HepG2 (cell line): Measurements from ENCODE around the gene GRAMD1A. TPM values are rescaled to one million over a fixed set of nuclear protein-coding genes. Genes with fewer than 3 reads are reported as not detected.

ENCODE experiments used
- CBX5 ChIP-seq: sonication (generic); formaldehyde crosslinking; IDR thresholded peaks from 2 replicates; pipeline ENCODE4 v1.4.0; 2020; ENCODE audit warnings: missing genetic modification reagents, borderline replicate concordance
- CREM ChIP-seq, 2 experiments: sonication (generic) in 1 of 2; formaldehyde crosslinking in 1 of 2; IDR thresholded peaks; 2 replicates each; pipeline versions ENCODE4 v1.4.0 to v1.6.1; 2016 to 2020; ENCODE audit warnings: antibody characterized with exemption in 1 of 2, mild to moderate bottlenecking in 1 of 2, missing genetic modification reagents in 1 of 2
- EEA1 ChIP-seq: sonication (generic); formaldehyde crosslinking; IDR thresholded peaks from 2 replicates; pipeline ENCODE4 v1.5.1; 2020; ENCODE audit warnings: mild to moderate bottlenecking, missing genetic modification reagents, borderline replicate concordance
- HMGA1 ChIP-seq: sonication (generic); formaldehyde crosslinking; conservative IDR thresholded peaks from 2 replicates; pipeline ENCODE4 v1.4.0; 2020; ENCODE audit warnings: missing genetic modification reagents
- JUNB ChIP-seq: sonication (generic); formaldehyde crosslinking; IDR thresholded peaks from 2 replicates; pipeline ENCODE4 v1.8.0; 2022; ENCODE audit warnings: missing genetic modification reagents, mild to moderate bottlenecking, borderline replicate concordance
- MTF1 ChIP-seq: sonication (generic); formaldehyde crosslinking; IDR thresholded peaks from 2 replicates; pipeline ENCODE4 v1.5.0; 2020; ENCODE audit warnings: missing genetic modification reagents
- NKX3-1 ChIP-seq: sonication (generic); formaldehyde crosslinking; IDR thresholded peaks from 2 replicates; pipeline ENCODE4 v1.5.0; 2020; ENCODE audit warnings: missing genetic modification reagents
- SPEN ChIP-seq: sonication (generic); formaldehyde crosslinking; IDR thresholded peaks from 2 replicates; pipeline ENCODE4 v1.5.1; 2020; ENCODE audit warnings: low read depth, mild to moderate bottlenecking, missing genetic modification reagents
- SRSF9 ChIP-seq: fragments of 200-400 bp; formaldehyde crosslinking; IDR thresholded peaks from 2 replicates; pipeline ENCODE4 v1.6.1; 2018; ENCODE audit warnings: borderline replicate concordance, mild to moderate bottlenecking, low read depth, low read length; ENCODE audit not compliant: insufficient read depth, poor library complexity, severe bottlenecking
- ZFP36L1 ChIP-seq: sonication (generic); formaldehyde crosslinking; IDR thresholded peaks from 2 replicates; pipeline ENCODE4 v1.8.0; 2022; ENCODE audit warnings: mild to moderate bottlenecking, missing genetic modification reagents, moderate library complexity
- ZFY ChIP-seq: sonication (generic); formaldehyde crosslinking; IDR thresholded peaks from 2 replicates; pipeline ENCODE4 v1.4.0; 2020; ENCODE audit warnings: missing genetic modification reagents
- ZNF225 ChIP-seq: sonication (generic); formaldehyde crosslinking; IDR thresholded peaks from 2 replicates; pipeline ENCODE4 v1.4.0; 2020; ENCODE audit warnings: mild to moderate bottlenecking, missing genetic modification reagents
- ZNF230 ChIP-seq: sonication (generic); formaldehyde crosslinking; IDR thresholded peaks from 2 replicates; pipeline ENCODE4 v1.4.0; 2020; ENCODE audit warnings: mild to moderate bottlenecking, missing genetic modification reagents
- ZNF256 ChIP-seq: sonication (generic); formaldehyde crosslinking; conservative IDR thresholded peaks from 2 replicates; pipeline ENCODE4 v1.4.0; 2020; ENCODE audit warnings: missing genetic modification reagents
- ZNF335 ChIP-seq: sonication (generic); formaldehyde crosslinking; IDR thresholded peaks from 2 replicates; pipeline ENCODE4 v1.4.0; 2020; ENCODE audit warnings: missing genetic modification reagents
- ZNF337 ChIP-seq: sonication (generic); formaldehyde crosslinking; IDR thresholded peaks from 2 replicates; pipeline ENCODE4 v1.5.1; 2020; ENCODE audit warnings: missing genetic modification reagents, low read depth, mild to moderate bottlenecking, borderline replicate concordance
- ZNF589 ChIP-seq: sonication (generic); formaldehyde crosslinking; conservative IDR thresholded peaks from 2 replicates; pipeline ENCODE4 v1.8.0; 2022; ENCODE audit warnings: mild to moderate bottlenecking, moderate library complexity, missing genetic modification reagents
- ZNF644 ChIP-seq: IDR thresholded peaks from 2 replicates; pipeline ENCODE4 v1.6.1; 2016; ENCODE audit warnings: low read depth
- ZNF768 ChIP-seq: sonication (generic); formaldehyde crosslinking; IDR thresholded peaks from 2 replicates; pipeline ENCODE4 v1.4.0; 2020; ENCODE audit warnings: missing genetic modification reagents
- polyA plus RNA-seq, 8 experiments: library from polyadenylated mRNA; depleted of rRNA in 3 of 8; stranded (reverse) in 7 of 8; unstranded in 1 of 8; fragments of >200 nt; fragmentation: Illumina TruSeq in 4 of 8; extraction: Trizol in 4 of 8; gene quantifications; 2 replicates each; pipeline versions ENCODE4 v1.2.1 to v1.2.3, GENCODE V29; 2011 to 2016; ENCODE audit warnings: low read depth in 4 of 8, missing spikeins in 1 of 8, mixed read lengths in 1 of 8; ENCODE audit not compliant: insufficient read depth in 1 of 8
- total RNA-seq, 5 experiments: library from RNA; depleted of rRNA; stranded (reverse); fragments of >200 nt; fragmentation: Illumina TruSeq; extraction: Trizol; gene quantifications; 2 replicates each; pipeline ENCODE4 v1.2.3, GENCODE V29; 2016; ENCODE audit warnings: low read depth in 1 of 5
- TF ChIP-seq, protein P1 (sequence below): sonication (generic); formaldehyde crosslinking; IDR thresholded peaks from 2 replicates; pipeline ENCODE4 v1.5.0; 2020; ENCODE audit warnings: mild to moderate bottlenecking, missing genetic modification reagents, moderate library complexity
- TF ChIP-seq, protein P2 (sequence below): sonication (generic); formaldehyde crosslinking; IDR thresholded peaks from 2 replicates; pipeline ENCODE4 v1.4.0; 2020; ENCODE audit warnings: missing genetic modification reagents, borderline replicate concordance
- TF ChIP-seq, protein P3 (sequence below): sonication (generic); formaldehyde crosslinking; IDR thresholded peaks from 2 replicates; pipeline ENCODE4 v1.4.0; 2020; ENCODE audit warnings: missing genetic modification reagents

The GRAMD1A gene
- total and polyA plus RNA-seq, 2 of the 13 experiments (the other 11 are each of a cell fraction or from before 2014, with no cell fraction given) = 14.7 to 181 TPM

DNA sequence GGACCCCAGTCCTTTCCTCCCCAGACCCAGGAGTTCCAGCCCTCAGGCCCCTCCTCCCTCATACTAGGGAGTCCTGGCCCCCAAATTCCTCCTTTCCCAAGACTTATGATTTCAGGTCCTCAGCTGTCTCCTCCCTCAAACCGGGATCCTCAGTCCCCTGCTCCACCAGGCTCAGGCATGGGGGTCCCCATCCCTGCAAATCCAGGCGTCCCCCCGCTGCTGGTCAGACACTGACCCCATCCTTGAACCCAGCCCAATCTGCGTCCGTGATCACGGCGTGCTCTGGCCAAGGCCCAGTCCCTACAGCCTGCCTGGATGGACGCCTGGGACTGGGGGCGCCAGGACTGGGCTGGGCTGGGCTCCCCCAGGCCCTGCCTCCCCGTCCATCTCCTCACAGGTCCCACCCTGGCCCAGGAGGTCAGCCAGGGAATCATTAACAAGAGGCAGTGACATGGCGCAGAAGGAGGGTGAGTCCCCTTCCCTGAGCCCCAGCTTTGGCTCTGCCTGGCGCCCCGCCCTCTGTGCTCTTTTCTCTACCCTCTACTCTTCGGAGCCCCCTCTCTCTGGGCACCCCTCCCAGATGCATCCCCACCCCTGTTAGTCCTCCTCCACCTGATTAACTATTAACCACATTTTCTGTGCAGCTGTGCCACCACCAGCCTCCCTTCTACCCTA, 42.1 kb downstream of the GRAMD1A start (continued):
- TF ChIP-seq CREM (IDR thresholded peaks at IDR 0.05) (peak; percentile 23; the same call in 1 of the 2 replicates), CREM (CRISPR knock-in tag; IDR thresholded peaks at IDR 0.05) (no peak), SPEN (CRISPR knock-in tag) (peak; percentile 36; the same call in 1 of the 2 replicates), NKX3-1 (peak; percentile 52; the same call in 1 of the 2 replicates), HMGA1 (CRISPR knock-in tag) (no peak), ZNF644 (no peak), ZNF589 (CRISPR knock-in tag) (no peak; the same call in 1 of the 2 replicates), ZNF337 (CRISPR knock-in tag) (no peak), JUNB (CRISPR knock-in tag) (no peak), ZNF230 (CRISPR knock-in tag) (no peak), SRSF9 (no peak), EEA1 (CRISPR knock-in tag) (no peak), ZNF256 (CRISPR knock-in tag) (no peak), MTF1 (CRISPR knock-in tag) (no peak), ZFP36L1 (CRISPR knock-in tag) (no peak), ZNF335 (CRISPR knock-in tag) (no peak), CBX5 (CRISPR knock-in tag) (no peak), ZFY (CRISPR knock-in tag) (peak; percentile 40; the same call in 1 of the 2 replicates), ZNF225 (CRISPR knock-in tag) (no peak), ZNF768 (peak; percentile 43; the same call in 1 of the 2 replicates)
- TF ChIP-seq, protein P1, sequence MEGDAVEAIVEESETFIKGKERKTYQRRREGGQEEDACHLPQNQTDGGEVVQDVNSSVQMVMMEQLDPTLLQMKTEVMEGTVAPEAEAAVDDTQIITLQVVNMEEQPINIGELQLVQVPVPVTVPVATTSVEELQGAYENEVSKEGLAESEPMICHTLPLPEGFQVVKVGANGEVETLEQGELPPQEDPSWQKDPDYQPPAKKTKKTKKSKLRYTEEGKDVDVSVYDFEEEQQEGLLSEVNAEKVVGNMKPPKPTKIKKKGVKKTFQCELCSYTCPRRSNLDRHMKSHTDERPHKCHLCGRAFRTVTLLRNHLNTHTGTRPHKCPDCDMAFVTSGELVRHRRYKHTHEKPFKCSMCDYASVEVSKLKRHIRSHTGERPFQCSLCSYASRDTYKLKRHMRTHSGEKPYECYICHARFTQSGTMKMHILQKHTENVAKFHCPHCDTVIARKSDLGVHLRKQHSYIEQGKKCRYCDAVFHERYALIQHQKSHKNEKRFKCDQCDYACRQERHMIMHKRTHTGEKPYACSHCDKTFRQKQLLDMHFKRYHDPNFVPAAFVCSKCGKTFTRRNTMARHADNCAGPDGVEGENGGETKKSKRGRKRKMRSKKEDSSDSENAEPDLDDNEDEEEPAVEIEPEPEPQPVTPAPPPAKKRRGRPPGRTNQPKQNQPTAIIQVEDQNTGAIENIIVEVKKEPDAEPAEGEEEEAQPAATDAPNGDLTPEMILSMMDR (CRISPR knock-in tag) = no peak
- TF ChIP-seq, protein P2, sequence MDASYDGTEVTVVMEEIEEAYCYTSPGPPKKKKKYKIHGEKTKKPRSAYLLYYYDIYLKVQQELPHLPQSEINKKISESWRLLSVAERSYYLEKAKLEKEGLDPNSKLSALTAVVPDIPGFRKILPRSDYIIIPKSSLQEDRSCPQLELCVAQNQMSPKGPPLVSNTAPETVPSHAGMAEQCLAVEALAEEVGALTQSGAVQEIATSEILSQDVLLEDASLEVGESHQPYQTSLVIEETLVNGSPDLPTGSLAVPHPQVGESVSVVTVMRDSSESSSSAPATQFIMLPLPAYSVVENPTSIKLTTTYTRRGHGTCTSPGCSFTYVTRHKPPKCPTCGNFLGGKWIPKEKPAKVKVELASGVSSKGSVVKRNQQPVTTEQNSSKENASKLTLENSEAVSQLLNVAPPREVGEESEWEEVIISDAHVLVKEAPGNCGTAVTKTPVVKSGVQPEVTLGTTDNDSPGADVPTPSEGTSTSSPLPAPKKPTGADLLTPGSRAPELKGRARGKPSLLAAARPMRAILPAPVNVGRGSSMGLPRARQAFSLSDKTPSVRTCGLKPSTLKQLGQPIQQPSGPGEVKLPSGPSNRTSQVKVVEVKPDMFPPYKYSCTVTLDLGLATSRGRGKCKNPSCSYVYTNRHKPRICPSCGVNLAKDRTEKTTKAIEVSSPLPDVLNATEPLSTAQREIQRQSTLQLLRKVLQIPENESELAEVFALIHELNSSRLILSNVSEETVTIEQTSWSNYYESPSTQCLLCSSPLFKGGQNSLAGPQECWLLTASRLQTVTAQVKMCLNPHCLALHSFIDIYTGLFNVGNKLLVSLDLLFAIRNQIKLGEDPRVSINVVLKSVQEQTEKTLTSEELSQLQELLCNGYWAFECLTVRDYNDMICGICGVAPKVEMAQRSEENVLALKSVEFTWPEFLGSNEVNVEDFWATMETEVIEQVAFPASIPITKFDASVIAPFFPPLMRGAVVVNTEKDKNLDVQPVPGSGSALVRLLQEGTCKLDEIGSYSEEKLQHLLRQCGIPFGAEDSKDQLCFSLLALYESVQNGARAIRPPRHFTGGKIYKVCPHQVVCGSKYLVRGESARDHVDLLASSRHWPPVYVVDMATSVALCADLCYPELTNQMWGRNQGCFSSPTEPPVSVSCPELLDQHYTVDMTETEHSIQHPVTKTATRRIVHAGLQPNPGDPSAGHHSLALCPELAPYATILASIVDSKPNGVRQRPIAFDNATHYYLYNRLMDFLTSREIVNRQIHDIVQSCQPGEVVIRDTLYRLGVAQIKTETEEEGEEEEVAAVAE (CRISPR knock-in tag) = 0 out of 2 replicates have a peak, but pooled peaks have one; percentile 34
- TF ChIP-seq, protein P3, sequence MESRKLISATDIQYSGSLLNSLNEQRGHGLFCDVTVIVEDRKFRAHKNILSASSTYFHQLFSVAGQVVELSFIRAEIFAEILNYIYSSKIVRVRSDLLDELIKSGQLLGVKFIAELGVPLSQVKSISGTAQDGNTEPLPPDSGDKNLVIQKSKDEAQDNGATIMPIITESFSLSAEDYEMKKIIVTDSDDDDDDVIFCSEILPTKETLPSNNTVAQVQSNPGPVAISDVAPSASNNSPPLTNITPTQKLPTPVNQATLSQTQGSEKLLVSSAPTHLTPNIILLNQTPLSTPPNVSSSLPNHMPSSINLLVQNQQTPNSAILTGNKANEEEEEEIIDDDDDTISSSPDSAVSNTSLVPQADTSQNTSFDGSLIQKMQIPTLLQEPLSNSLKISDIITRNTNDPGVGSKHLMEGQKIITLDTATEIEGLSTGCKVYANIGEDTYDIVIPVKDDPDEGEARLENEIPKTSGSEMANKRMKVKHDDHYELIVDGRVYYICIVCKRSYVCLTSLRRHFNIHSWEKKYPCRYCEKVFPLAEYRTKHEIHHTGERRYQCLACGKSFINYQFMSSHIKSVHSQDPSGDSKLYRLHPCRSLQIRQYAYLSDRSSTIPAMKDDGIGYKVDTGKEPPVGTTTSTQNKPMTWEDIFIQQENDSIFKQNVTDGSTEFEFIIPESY (CRISPR knock-in tag) = no peak
